Sigmoid colon (tissue), 4 donors: ENCODE results near the gene TMEM222.

Experiments
- POLR2AphosphoS5 ChIP-seq, 4 donors: sonication (generic); formaldehyde crosslinking; IDR thresholded peaks; one replicate each; pipeline ENCODE4 v1.6.1; 2017; ENCODE audit warnings: antibody characterized with exemption in 4 of 4
- TF ChIP-seq, protein P1 (sequence below), 4 experiments: fragments of 450-650 bp in 3 of 4; fragments of 200-600 bp in 1 of 4; IDR thresholded peaks; one replicate each; pipeline ENCODE4 v1.5.1; 2016 to 2019; ENCODE audit warnings: antibody characterized with exemption in 4 of 4, mild to moderate bottlenecking in 3 of 4, moderate library complexity in 2 of 4

DNA sequence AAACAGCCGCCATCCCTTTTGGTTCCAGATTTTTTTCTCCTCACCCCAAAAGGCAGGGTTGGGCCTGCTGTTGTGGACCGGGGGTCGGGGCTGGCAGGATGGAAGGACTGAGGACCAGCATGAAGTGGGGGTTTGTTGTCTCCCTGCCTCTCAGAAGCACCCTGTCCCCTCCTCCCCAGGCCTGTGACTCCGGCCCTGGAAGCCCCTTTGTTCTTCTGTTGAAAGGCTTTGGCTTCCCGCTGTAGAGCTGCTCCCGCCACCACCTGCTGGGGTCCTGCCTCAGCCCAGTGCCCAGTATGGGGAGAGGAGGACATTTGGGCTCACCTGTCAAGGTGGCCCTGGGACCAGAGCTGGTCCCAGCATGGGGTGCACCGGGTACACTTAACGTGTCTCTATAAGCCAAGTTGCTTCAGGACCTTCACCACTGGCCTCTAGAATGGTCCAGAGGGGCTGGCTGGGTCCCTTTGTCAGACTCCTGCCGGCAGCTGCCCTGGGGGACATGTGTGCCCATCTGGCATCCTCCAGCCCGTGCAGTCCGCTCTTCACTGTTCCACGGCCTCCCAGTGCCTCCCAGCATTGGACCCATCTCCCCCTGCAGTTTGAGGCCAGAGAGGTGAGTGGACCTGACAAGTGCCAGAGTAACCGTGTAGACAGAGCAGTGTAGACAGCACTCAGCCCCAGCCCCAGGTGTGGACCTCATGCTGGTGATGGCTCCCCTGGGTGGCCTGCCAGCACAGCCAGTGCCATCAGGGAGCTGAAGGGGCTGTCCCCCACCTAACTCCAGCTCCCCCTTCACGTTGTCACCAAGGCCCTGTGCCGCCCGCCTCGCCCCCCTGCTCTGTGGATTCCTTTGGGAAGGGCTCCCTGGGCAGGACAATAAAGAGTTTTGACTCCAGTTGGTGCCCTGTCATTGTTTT lies 13.8 kb downstream of the TMEM222 start:
- no peak for TF ChIP-seq POLR2AphosphoS5 (IDR thresholded peaks at IDR 0.05)
- TF ChIP-seq, protein P1, sequence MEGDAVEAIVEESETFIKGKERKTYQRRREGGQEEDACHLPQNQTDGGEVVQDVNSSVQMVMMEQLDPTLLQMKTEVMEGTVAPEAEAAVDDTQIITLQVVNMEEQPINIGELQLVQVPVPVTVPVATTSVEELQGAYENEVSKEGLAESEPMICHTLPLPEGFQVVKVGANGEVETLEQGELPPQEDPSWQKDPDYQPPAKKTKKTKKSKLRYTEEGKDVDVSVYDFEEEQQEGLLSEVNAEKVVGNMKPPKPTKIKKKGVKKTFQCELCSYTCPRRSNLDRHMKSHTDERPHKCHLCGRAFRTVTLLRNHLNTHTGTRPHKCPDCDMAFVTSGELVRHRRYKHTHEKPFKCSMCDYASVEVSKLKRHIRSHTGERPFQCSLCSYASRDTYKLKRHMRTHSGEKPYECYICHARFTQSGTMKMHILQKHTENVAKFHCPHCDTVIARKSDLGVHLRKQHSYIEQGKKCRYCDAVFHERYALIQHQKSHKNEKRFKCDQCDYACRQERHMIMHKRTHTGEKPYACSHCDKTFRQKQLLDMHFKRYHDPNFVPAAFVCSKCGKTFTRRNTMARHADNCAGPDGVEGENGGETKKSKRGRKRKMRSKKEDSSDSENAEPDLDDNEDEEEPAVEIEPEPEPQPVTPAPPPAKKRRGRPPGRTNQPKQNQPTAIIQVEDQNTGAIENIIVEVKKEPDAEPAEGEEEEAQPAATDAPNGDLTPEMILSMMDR (IDR thresholded peaks at IDR 0.05): no peak
